Spleen (tissue), 11 donors: ENCODE measurements around the gene TRIM2. TPM values are rescaled to one million over a fixed set of nuclear protein-coding genes. Genes with fewer than 3 reads are reported as not detected.
A peak's percentile ranks its signal among the peaks of the same experiment; 100 is the strongest.

Source experiments
- DNase-seq: peaks from one replicate; pipeline ENCODE4 v3.0.0-alpha.2; 2020
- H3K27ac ChIP-seq, 8 donors: fragments of 200-600 bp; sonication (generic) in 7 of 8; 1 replicate in 4 of 8; 2 replicates in 4 of 8; pipeline versions ENCODE4 v1.5.0 to v1.8.0; 2016 to 2021; ENCODE audit warnings: inconsistent platforms in 4 of 8, mild to moderate bottlenecking in 4 of 8, moderate library complexity in 1 of 8
- H3K27me3 ChIP-seq, 7 donors: fragments of 200-600 bp; sonication (generic) in 6 of 7; replicated peaks in 1 of 7; 1 replicate in 4 of 7; 2 replicates in 3 of 7; pipeline versions ENCODE4 v1.5.0 to v1.8.0; 2016 to 2021; ENCODE audit warnings: inconsistent platforms in 3 of 7, mild to moderate bottlenecking in 1 of 7
- H3K36me3 ChIP-seq, 6 donors: fragments of 200-600 bp; sonication (generic) in 5 of 6; 1 replicate in 4 of 6; 2 replicates in 2 of 6; pipeline versions ENCODE4 v1.5.0 to v1.8.0; 2016 to 2021; ENCODE audit warnings: inconsistent platforms in 2 of 6
- H3K4me1 ChIP-seq, 6 donors: fragments of 200-600 bp; sonication (generic) in 5 of 6; 1 replicate in 3 of 6; 2 replicates in 3 of 6; pipeline versions ENCODE4 v1.5.0 to v1.8.0; 2016 to 2021; ENCODE audit warnings: inconsistent platforms in 3 of 6
- H3K4me3 ChIP-seq, 8 donors: fragments of 200-600 bp; sonication (generic) in 7 of 8; 1 replicate in 4 of 8; 2 replicates in 4 of 8; pipeline versions ENCODE4 v1.5.0 to v1.8.0; 2016 to 2021; ENCODE audit warnings: inconsistent platforms in 4 of 8, mild to moderate bottlenecking in 4 of 8, moderate library complexity in 2 of 8
- H3K9me3 ChIP-seq, 8 donors: fragments of 200-600 bp; sonication (generic) in 7 of 8; 1 replicate in 4 of 8; 2 replicates in 4 of 8; pipeline versions ENCODE4 v1.5.0 to v1.8.0; 2016 to 2021; ENCODE audit warnings: inconsistent platforms in 4 of 8
- POLR2A ChIP-seq, 3 donors: fragments of 450-650 bp; IDR thresholded peaks; one replicate each; pipeline ENCODE4 v1.5.1; 2017; ENCODE audit warnings: antibody characterized with exemption in 3 of 3, mild to moderate bottlenecking in 1 of 3
- POLR2AphosphoS5 ChIP-seq, 3 donors: sonication (generic); formaldehyde crosslinking; IDR thresholded peaks; one replicate each; pipeline ENCODE4 v1.5.1; 2017; ENCODE audit warnings: antibody characterized with exemption in 3 of 3
- WGBS, 5 donors: extraction: QIAGEN DNeasy Blood & Tissue Kit in 3 of 5; methylation state at CpG; one replicate each; pipeline versions ENCODE4 v1.1.5 to v1.1.7; 2013 to 2018; 5-methylcytosine and 5-hydroxymethylcytosine counted together
- intact Hi-C: fragments of 100-400 bp; cut with DNase I; formaldehyde crosslinking; loops from one replicate; pipeline ENCODE4 v1.15.0; 2023; ENCODE audit warnings: low total_unique reads
- polyA plus RNA-seq, 3 donors: library from polyadenylated mRNA; stranded (reverse); fragments of 200-250 nt; gene quantifications; one replicate each; pipeline ENCODE4 v1.2.1, GENCODE V29; 2013
- total RNA-seq, 7 donors: library from RNA; depleted of rRNA in 3 of 7; stranded (reverse); fragments of >200 nt in 3 of 7; fragmentation: NEBNext Ultra II Directional in 4 of 7; extraction: Animal tissue kit (Norgen Biotek cat#: 25700) in 4 of 7; gene quantifications; one replicate each; pipeline versions ENCODE4 v1.1.0 to v1.2.1, GENCODE V29; 2016 to 2021
- TF ChIP-seq, protein P1 (sequence below), 11 experiments: fragments of 200-600 bp in 7 of 11; fragments of 450-650 bp in 4 of 11; sonication (generic) in 4 of 11; IDR thresholded peaks in 8 of 11; conservative IDR thresholded peaks in 3 of 11; 1 replicate in 7 of 11; 2 replicates in 4 of 11; pipeline versions ENCODE4 v1.4.0 to v1.8.0; 2016 to 2021; ENCODE audit warnings: antibody characterized with exemption in 11 of 11, inconsistent platforms in 4 of 11, mild to moderate bottlenecking in 1 of 11
- donor health status: healthy with polysubstance abuse.
- donor health status: DM: no; HTN: no; CAD: no; lungs with moderate emphysema.
- donor health status: DM: no; HTN: no; CAD: no.
- donor health status: Bipolar disorder and iron deficiency.
- donor health status: healthy.
- donor health status: DM: no; HTN: no; CAD: no.
- donor health status: DM: yes; HTN: yes; CAD: no.

The TRIM2 gene
- total and polyA plus RNA-seq, 10 donors, result 3.2 to 77.9 (median 45.3) TPM

DNA sequence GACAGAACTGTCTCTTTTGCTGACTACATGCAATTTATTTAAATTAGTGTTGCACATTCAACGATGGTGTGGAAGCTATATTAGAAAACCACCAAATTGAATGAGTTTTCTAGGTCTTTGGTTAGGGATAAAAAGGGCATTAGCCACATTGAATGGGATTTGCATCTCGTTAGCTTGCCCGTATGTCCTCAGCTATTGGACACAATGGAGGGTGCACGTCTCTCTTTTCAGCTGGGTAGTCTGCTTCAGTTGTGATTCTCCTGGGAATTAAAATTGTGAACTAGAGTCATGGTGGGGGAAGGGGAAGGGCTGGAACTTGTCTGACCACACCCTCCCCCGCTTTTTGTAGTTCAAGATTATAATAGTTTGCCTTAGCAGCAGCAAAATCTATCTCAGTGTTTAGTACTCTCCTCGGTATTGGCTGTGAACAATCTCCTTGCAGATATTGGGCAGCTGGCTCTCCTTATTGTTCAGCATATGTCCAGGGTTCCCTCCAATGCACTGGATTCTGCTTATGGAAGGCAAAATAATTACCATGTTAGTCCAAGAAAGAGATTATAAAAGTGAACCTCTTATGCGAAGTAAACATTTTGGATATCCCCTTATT lies 23.3 kb downstream of the TRIM2 start:
- TF ChIP-seq, protein P1, sequence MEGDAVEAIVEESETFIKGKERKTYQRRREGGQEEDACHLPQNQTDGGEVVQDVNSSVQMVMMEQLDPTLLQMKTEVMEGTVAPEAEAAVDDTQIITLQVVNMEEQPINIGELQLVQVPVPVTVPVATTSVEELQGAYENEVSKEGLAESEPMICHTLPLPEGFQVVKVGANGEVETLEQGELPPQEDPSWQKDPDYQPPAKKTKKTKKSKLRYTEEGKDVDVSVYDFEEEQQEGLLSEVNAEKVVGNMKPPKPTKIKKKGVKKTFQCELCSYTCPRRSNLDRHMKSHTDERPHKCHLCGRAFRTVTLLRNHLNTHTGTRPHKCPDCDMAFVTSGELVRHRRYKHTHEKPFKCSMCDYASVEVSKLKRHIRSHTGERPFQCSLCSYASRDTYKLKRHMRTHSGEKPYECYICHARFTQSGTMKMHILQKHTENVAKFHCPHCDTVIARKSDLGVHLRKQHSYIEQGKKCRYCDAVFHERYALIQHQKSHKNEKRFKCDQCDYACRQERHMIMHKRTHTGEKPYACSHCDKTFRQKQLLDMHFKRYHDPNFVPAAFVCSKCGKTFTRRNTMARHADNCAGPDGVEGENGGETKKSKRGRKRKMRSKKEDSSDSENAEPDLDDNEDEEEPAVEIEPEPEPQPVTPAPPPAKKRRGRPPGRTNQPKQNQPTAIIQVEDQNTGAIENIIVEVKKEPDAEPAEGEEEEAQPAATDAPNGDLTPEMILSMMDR (IDR thresholded peaks at IDR 0.05 in 8 of 11, conservative IDR thresholded peaks at IDR 0.05 in 3 of 11), result no peak
- WGBS, 5 donors, result 83 to 91% (median 85%) methylated on average over 7 of the region's 7 CpGs
- DNase-seq, result no peak
- H3K27ac ChIP-seq, result peak overlapping the region in 3 of 8 donors; percentile 3 to 39 (median 36)
- peaks cover 7 to 58% (median 17%) of the 10 kb centered on the region in 6 donors for H3K4me1 ChIP-seq
- no peaks in the 10 kb centered on the region for H3K36me3 ChIP-seq
- peaks cover 0 to 16% (median 0%) of the 10 kb centered on the region in 7 donors for H3K27me3 ChIP-seq
- no peak overlapping the region for H3K4me3 ChIP-seq
- H3K9me3 ChIP-seq, result peaks cover 0 to 10% (median 0%) of the 10 kb centered on the region in 8 donors
- intact Hi-C loops, result loop anchor here (10.0 kb wide), 1 partner anchor 87 kb away; no protein-coding TSS in a partner anchor

DNA sequence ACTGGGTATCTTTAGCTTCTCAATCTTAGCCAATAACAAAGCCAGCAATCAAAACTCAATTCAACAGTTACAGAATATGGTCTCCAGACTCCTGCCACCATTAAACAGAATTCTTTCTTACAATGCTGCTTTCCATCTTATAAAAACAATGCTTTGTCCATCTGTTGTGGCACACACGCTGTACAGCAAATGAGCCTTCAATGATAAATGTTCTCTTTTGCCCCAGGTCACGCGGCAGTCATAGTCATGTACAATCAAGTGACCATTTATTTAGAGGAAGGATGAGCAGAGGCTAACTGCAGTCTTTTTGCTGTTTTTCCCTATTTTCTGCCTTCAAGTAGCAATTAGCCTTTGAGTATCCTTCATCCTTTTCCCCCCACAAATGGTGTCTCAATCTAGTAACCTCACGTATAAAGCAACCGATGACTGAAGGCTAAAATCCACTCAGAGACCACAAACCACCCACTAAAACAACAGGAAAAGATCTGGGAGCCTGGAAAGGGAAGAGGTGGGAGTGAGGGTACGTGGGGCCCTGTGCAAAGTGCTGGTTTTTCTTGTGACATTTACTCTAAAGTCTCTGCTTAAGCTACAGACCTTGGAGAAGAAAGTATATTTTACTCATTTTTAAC lies 24.4 kb downstream of the TRIM2 start:
- no peak overlapping the region for H3K4me3 ChIP-seq
- H3K9me3 ChIP-seq, result peaks cover 0 to 10% (median 0%) of the 10 kb centered on the region in 8 donors
- H3K27ac ChIP-seq, result peak overlapping the region in 2 of 8 donors; percentile 36 to 39
- intact Hi-C loops, result loop anchor here (10.0 kb wide), 1 partner anchor 86 kb away; no protein-coding TSS in a partner anchor
- no peaks in the 10 kb centered on the region for H3K36me3 ChIP-seq
- TF ChIP-seq POLR2AphosphoS5 (IDR thresholded peaks at IDR 0.05), result no peak
- TF ChIP-seq, protein P1 (IDR thresholded peaks at IDR 0.05 in 8 of 11, conservative IDR thresholded peaks at IDR 0.05 in 3 of 11), result no peak
- no peak for TF ChIP-seq POLR2A (IDR thresholded peaks at IDR 0.05)
- WGBS, 5 donors, result 52 to 68% (median 62%) methylated on average over 6 of the region's 6 CpGs
- H3K27me3 ChIP-seq, result peaks cover 0 to 6% (median 0%) of the 10 kb centered on the region in 7 donors
- DNase-seq, result no peak
- H3K4me1 ChIP-seq, result peaks cover 4 to 58% (median 20%) of the 10 kb centered on the region in 6 donors

DNA sequence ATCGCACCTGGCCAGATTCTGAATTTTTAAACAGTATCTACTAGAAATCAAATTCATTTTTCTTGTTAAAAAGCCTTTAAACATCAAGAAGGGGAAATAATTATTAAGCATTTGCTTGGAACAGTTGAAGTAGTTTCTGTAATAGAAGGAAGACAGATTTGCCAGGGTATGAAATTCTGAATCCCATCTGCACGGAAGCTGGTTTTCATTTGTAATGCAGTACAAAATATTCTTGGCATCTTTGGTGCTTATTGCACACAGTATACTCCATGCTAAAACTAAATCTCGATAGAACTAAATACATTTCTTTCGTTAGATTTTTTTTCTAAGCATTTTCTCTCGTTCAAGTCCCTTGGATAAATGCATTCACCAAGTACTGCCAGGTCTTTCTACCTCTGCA lies 25.3 kb downstream of the TRIM2 start:
- H3K36me3 ChIP-seq, result no peaks in the 10 kb centered on the region
- H3K27ac ChIP-seq, result no peak overlapping the region
- intact Hi-C loops, result loop anchor here (10.0 kb wide), 1 partner anchor 85 kb away; no protein-coding TSS in a partner anchor
- H3K27me3 ChIP-seq, result no peaks in the 10 kb centered on the region
- WGBS, 5 donors, result 91 to 95% (median 94%) methylated on average over 5 of the region's 5 CpGs
- H3K4me3 ChIP-seq, result no peak overlapping the region
- no peak for DNase-seq
- H3K9me3 ChIP-seq, result peaks cover 0 to 6% (median 0%) of the 10 kb centered on the region in 8 donors
- peaks cover 0 to 60% (median 20%) of the 10 kb centered on the region in 6 donors for H3K4me1 ChIP-seq
- TF ChIP-seq POLR2A (IDR thresholded peaks at IDR 0.05) (no peak), POLR2AphosphoS5 (IDR thresholded peaks at IDR 0.05) (no peak)
- TF ChIP-seq, protein P1 (IDR thresholded peaks at IDR 0.05 in 8 of 11, conservative IDR thresholded peaks at IDR 0.05 in 3 of 11), result no peak

DNA sequence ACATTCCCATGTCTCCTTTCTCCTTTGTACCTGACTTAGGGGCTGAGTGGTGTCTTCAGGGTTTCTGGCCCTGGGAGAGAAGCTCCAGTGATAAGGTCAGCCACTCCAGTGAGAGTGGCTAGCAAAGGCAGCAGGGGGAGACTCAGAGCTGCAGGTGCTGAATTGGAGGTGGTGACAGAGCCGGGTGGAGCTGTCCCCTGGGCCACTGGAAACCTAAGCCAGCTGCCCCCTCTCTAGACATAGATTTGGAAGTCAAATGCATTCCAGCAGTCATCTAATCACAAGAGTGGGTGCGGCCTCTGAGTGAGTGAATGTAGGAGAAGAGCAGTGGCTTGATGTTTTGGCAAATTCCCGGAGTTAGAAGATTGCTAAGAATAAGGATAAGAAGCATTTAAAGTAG lies 28.5 kb downstream of the TRIM2 start:
- no peaks in the 10 kb centered on the region for H3K36me3 ChIP-seq
- TF ChIP-seq POLR2A (IDR thresholded peaks at IDR 0.05) (no peak), POLR2AphosphoS5 (IDR thresholded peaks at IDR 0.05) (no peak)
- TF ChIP-seq, protein P1 (IDR thresholded peaks at IDR 0.05 in 8 of 11, conservative IDR thresholded peaks at IDR 0.05 in 3 of 11), result no peak
- intact Hi-C loops, result no loop called here
- peaks cover 3 to 39% (median 23%) of the 10 kb centered on the region in 6 donors for H3K4me1 ChIP-seq
- peak overlapping the region in 6 of 8 donors; percentile 3 to 56 (median 27) for H3K27ac ChIP-seq
- DNase-seq, result no peak
- 62 to 81% (median 72%) methylated on average over 3 of the region's 3 CpGs for WGBS, 5 donors
- no peaks in the 10 kb centered on the region for H3K27me3 ChIP-seq
- H3K9me3 ChIP-seq, result no peaks in the 10 kb centered on the region
- H3K4me3 ChIP-seq, result no peak overlapping the region
